Osteoblast (primary cell): Measurements from ENCODE around the gene TMEM248. TPM values are rescaled to one million over a fixed set of nuclear protein-coding genes. Genes with fewer than 3 reads are reported as not detected.
"Not testable (repeated sequence)": the region's sequence is repeated elsewhere in the genome, so short reads cannot be mapped to it uniquely, and the experiment has no call there.

ENCODE experiments used
- DNase-seq: peaks from one replicate; pipeline ENCODE4 v3.0.0; 2011; ENCODE audit warnings: low spot score, mixed read lengths; ENCODE audit not compliant: insufficient read length; ENCODE audit errors: missing footprints
- H2AFZ ChIP-seq: 2 replicates; pipeline ENCODE4 v1.6.0; 2011; ENCODE audit warnings: mild to moderate bottlenecking, low read length
- H3K27ac ChIP-seq: 2 replicates; pipeline ENCODE4 v1.5.1; 2011; ENCODE audit warnings: mild to moderate bottlenecking, low read depth, low read length, moderate library complexity
- H3K27me3 ChIP-seq: 2 replicates; pipeline ENCODE4 v1.6.0; 2012; ENCODE audit warnings: mild to moderate bottlenecking, control low read depth, inconsistent platforms, low read length, moderate library complexity; ENCODE audit not compliant: insufficient read depth
- H3K36me3 ChIP-seq: 2 replicates; pipeline ENCODE4 v1.5.1; 2011; ENCODE audit warnings: mild to moderate bottlenecking, low read length, control low read depth, moderate library complexity; ENCODE audit not compliant: insufficient read depth
- H3K4me1 ChIP-seq: 2 replicates; pipeline ENCODE4 v1.5.1; 2011; ENCODE audit warnings: mild to moderate bottlenecking, low read length, control low read depth, moderate library complexity; ENCODE audit not compliant: insufficient read depth
- H3K4me2 ChIP-seq: 2 replicates; pipeline ENCODE4 v1.6.0; 2011; ENCODE audit warnings: mild to moderate bottlenecking, low read length; ENCODE audit not compliant: insufficient read depth
- H3K4me3 ChIP-seq: fragments of 200-600 bp; sonication (generic); 3 replicates; pipeline ENCODE4 v1.5.1; 2012; ENCODE audit warnings: mild to moderate bottlenecking, low read length, inconsistent platforms; ENCODE audit not compliant: insufficient read depth
- H3K79me2 ChIP-seq: 2 replicates; pipeline ENCODE4 v1.6.0; 2012; ENCODE audit warnings: mild to moderate bottlenecking, low read length, control low read depth, inconsistent platforms; ENCODE audit not compliant: insufficient read depth
- H3K9me3 ChIP-seq: 2 replicates; pipeline ENCODE4 v1.5.1; 2011; ENCODE audit warnings: low read depth, low read length, control low read depth
- H4K20me1 ChIP-seq: 2 replicates; pipeline ENCODE4 v1.6.0; 2012; ENCODE audit warnings: mild to moderate bottlenecking, low read length, control low read depth; ENCODE audit not compliant: insufficient read depth
- total RNA-seq: library from RNA; depleted of rRNA; stranded (reverse); fragments of >200 nt; gene quantifications from 2 replicates; pipeline ENCODE4 v1.2.3, GENCODE V29; 2012
- TF ChIP-seq, protein P1 (sequence below): IDR thresholded peaks from 2 replicates; pipeline ENCODE4 v1.5.1; 2011; ENCODE audit warnings: mild to moderate bottlenecking, low read depth, low read length, moderate library complexity; ENCODE audit errors: extremely low read depth

Gene TMEM248
- total RNA-seq, 1 donor = 118 TPM

DNA sequence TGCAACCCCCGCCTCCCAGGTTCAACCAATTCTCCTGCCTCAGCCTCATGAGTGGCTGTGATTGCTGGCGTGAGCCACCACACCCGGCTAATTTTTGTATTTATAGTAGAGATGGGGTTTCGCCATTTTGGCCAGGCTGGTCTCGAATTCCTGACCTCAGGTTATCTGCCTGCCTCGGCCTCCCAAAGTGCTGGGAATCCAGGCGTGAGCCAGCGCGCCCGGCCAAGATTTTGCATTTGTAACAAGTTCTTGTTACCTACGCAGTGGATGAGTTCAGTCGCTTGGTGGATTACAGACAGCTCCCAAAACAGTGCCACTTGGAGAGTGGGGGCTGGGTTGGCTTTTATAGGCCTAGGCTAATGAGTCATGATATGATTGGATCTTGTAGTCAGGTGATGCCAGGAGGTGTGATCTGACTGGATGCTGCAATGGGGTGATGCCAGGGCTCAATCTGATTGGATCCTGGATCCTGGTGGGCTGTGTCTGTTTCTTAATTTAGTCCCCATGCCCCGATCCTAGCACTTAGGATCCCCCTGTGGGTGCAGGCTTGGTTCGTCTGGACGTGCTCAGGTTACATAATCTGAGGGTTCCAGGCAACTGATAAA is 54.1 kb downstream of the TMEM248 start:
- no peaks in the 10 kb centered on the region for H4K20me1 ChIP-seq
- no peaks in the 10 kb centered on the region for H3K4me1 ChIP-seq
- DNase-seq = no peak
- TF ChIP-seq, protein P1, sequence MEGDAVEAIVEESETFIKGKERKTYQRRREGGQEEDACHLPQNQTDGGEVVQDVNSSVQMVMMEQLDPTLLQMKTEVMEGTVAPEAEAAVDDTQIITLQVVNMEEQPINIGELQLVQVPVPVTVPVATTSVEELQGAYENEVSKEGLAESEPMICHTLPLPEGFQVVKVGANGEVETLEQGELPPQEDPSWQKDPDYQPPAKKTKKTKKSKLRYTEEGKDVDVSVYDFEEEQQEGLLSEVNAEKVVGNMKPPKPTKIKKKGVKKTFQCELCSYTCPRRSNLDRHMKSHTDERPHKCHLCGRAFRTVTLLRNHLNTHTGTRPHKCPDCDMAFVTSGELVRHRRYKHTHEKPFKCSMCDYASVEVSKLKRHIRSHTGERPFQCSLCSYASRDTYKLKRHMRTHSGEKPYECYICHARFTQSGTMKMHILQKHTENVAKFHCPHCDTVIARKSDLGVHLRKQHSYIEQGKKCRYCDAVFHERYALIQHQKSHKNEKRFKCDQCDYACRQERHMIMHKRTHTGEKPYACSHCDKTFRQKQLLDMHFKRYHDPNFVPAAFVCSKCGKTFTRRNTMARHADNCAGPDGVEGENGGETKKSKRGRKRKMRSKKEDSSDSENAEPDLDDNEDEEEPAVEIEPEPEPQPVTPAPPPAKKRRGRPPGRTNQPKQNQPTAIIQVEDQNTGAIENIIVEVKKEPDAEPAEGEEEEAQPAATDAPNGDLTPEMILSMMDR = no peak
- H3K36me3 ChIP-seq = no peaks in the 10 kb centered on the region
- no peaks in the 10 kb centered on the region for H3K9me3 ChIP-seq
- no peaks in the 10 kb centered on the region for H3K27me3 ChIP-seq
- no peak overlapping the region for H3K4me2 ChIP-seq
- H3K4me3 ChIP-seq = no peak overlapping the region
- no peak overlapping the region for H3K27ac ChIP-seq
- H3K79me2 ChIP-seq = no peaks in the 10 kb centered on the region
- no peak overlapping the region for H2AFZ ChIP-seq

DNA sequence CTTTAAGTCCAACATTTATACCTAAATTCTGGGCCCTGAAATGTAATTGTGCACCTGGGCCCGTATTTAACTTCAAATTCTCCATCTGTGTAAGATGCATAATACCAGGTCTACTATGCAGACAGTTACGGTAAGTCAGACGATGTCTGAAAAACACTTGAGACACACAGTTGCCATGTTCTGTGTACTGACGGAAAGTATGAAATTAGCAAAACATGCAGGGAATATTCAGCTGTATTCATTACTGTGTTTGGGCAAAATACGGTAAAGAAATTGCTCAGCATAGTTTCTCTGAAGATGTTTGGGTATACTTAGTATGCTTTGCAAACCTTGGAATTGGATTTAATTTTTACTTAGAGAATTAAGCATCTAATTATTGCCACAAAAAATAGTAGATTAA is 57.3 kb downstream of the TMEM248 start:
- not testable (repeated sequence) for H3K27me3 ChIP-seq, H3K4me2 ChIP-seq, H3K27ac ChIP-seq, H4K20me1 ChIP-seq, H3K4me1 ChIP-seq, DNase-seq, H3K9me3 ChIP-seq, H2AFZ ChIP-seq, H3K4me3 ChIP-seq, H3K36me3 ChIP-seq, H3K79me2 ChIP-seq

DNA sequence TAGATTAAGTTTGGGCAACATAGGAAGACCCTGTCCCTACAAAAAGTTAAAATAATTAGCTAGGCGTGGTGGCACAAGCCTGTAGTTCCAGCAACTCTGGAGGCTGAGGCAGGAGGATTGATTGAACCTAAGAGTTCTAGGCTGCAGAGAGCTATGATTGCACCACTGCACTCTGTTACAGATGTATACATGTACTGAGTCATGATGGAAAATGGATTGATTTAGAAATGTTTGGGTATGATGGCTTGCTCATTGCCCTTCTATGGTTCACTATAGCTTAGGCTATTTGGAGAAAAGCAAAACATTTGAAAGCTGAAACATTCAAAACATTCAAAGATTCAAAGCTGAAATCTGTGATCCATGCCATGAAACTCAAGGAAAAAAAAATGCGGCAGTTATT is 58.0 kb downstream of the TMEM248 start:
- not testable (repeated sequence) for H4K20me1 ChIP-seq, H3K27ac ChIP-seq, DNase-seq, H3K9me3 ChIP-seq, H3K27me3 ChIP-seq, H3K36me3 ChIP-seq, H2AFZ ChIP-seq, H3K4me3 ChIP-seq, H3K4me1 ChIP-seq, H3K4me2 ChIP-seq, H3K79me2 ChIP-seq

DNA sequence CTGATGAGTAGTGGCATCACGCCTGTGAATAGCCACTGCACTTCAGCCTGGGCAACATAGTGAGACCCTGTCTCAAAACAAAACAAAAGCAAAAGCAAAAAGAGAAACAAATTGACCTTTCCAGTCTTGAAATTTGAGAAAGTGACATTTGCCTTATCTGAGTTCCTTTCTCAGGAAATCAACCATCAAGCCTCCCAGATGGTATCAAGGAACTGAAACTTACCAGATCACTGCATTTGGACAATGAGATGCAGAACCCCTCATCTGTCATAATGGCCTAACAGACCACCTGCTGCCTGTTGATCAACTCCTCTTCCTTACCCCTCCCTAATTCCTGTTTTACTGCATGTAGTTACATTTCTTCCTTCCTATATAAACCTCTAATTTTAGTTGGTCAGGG is 59.3 kb downstream of the TMEM248 start:
- H3K27me3 ChIP-seq, H3K27ac ChIP-seq, H4K20me1 ChIP-seq, H3K4me1 ChIP-seq, H3K4me3 ChIP-seq, H2AFZ ChIP-seq, DNase-seq, H3K36me3 ChIP-seq, H3K9me3 ChIP-seq, H3K79me2 ChIP-seq, H3K4me2 ChIP-seq: not testable (repeated sequence)

DNA sequence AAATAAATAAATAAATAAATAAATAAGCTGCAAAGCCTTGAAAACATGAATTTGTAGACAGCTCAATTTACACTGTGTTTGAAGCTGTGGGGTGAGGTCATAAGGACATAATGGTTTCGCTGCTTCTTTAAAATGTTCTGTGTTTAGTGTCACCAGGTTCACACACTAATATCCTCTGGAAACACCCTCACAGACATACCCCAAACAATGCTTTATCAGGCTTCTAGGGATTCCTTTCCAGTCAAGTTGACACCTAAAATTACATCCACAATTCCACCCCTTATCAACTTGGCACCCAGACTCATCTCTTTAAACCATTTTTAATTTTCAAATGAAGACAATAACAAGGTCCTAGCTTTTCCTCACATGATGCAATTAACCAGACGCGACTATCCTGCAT is 68.5 kb downstream of the TMEM248 start:
- H3K27ac ChIP-seq, H4K20me1 ChIP-seq, H2AFZ ChIP-seq, DNase-seq, H3K4me1 ChIP-seq, H3K27me3 ChIP-seq, H3K4me2 ChIP-seq, H3K9me3 ChIP-seq, H3K4me3 ChIP-seq: not testable (repeated sequence)
- Histone ChIP-seq H3K36me3 (peaks cover 32% of the 10 kb centered on the region), H3K79me2 (peaks cover 21% of the 10 kb centered on the region)

DNA sequence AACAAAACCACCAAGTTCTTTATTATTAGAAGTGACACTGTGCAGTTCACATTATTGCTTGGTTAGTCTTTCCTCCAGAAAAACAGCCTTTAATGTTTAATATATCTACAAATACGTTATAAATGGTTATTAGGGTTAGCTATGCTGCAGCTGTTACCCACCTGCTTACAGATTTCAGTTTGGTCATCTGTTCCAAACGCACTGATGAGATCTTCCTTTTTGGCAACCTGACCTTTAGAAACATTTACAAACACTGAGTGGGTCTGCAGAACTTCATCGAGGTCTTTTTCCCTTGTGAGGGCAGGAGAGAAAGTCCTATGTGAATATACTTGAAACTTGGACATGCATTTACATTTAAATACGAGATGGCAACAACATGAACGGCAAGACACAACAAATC is 73.0 kb downstream of the TMEM248 start:
- H3K4me2 ChIP-seq = peak overlapping the region; percentile 79
- not testable (repeated sequence) for DNase-seq, H3K9me3 ChIP-seq, H2AFZ ChIP-seq, H4K20me1 ChIP-seq, H3K27me3 ChIP-seq, H3K4me1 ChIP-seq
- peaks cover 31% of the 10 kb centered on the region for H3K79me2 ChIP-seq
- H3K27ac ChIP-seq = peak overlapping the region; percentile 97
- H3K36me3 ChIP-seq = peaks cover 16% of the 10 kb centered on the region
- H3K4me3 ChIP-seq = peak overlapping the region; percentile 86
